Urinary bladder (tissue), 4 donors: Measurements from ENCODE around the gene BCAS3. TPM values are rescaled to one million over a fixed set of nuclear protein-coding genes. Genes with fewer than 3 reads are reported as not detected.
"Not testable (repeated sequence)": the region's sequence is repeated elsewhere in the genome, so short reads cannot be mapped to it uniquely, and the experiment has no call there.

Source experiments
- DNase-seq: peaks from one replicate; pipeline ENCODE4 v3.0.0-alpha.2; 2015; ENCODE audit errors: extremely low spot score
- H3K27ac ChIP-seq: one replicate; pipeline ENCODE4 v1.5.1; 2013; ENCODE audit warnings: low read depth, mild to moderate bottlenecking, moderate library complexity
- H3K36me3 ChIP-seq: one replicate; pipeline ENCODE4 v1.6.1; 2013; ENCODE audit warnings: mild to moderate bottlenecking, moderate library complexity; ENCODE audit not compliant: insufficient read depth
- H3K4me1 ChIP-seq: one replicate; pipeline ENCODE4 v1.6.1; 2013; ENCODE audit warnings: mild to moderate bottlenecking, moderate library complexity; ENCODE audit not compliant: insufficient read depth
- H3K4me3 ChIP-seq: one replicate; pipeline ENCODE4 v1.5.1; 2013; ENCODE audit warnings: low read depth, low read length
- WGBS: extraction: QIAGEN DNeasy Blood & Tissue Kit; methylation state at CpG from one replicate; pipeline ENCODE4 v1.1.7; 2013; 5-methylcytosine and 5-hydroxymethylcytosine counted together
- polyA plus RNA-seq: library from polyadenylated mRNA; stranded (reverse); fragments of 200-250 nt; gene quantifications from one replicate; pipeline ENCODE4 v1.2.3, GENCODE V29; 2013
- small RNA-seq: library from RNA; depleted of rRNA; stranded (forward); fragments of <200 nt; gene quantifications from one replicate; pipeline ENCODE3, GENCODE V24; 2014
- total RNA-seq: library from RNA; depleted of rRNA; stranded (reverse); fragments of >200 nt; gene quantifications from one replicate; pipeline ENCODE4 v1.2.3, GENCODE V29; 2014
- donor health status: healthy with polysubstance abuse.
- donor health status: healthy.

The BCAS3 gene
- total and polyA plus RNA-seq, 2 donors: 17.6 to 72.4 TPM

DNA sequence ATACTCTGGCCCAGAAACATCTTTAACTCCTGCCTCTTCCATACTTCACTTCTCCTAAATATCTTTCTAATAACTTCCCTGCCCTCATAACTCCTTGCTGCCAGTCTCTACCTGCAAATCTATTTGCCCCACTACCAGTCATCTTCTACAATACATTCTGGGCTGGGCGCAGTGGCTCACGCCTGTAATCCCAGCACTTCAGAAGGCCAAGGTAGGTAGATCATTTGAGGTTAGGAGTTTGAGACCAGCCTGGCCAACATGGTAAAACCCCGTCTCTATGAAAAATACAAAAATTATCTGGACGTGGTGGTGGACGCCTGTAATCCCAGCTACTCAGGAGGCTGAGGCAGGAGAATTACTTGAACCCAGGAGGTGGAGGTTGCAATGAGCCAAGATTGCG is 763.9 kb downstream of the BCAS3 start:
- not testable (repeated sequence) for H3K36me3 ChIP-seq, H3K27ac ChIP-seq, H3K4me1 ChIP-seq, H3K4me3 ChIP-seq, DNase-seq
- WGBS: 96% methylated on average over 6 of the region's 6 CpGs

GRCh38 chr17:61442136-61442775 is 764.6 kb downstream of the BCAS3 start:
- 62% methylated on average over 4 of the region's 4 CpGs for WGBS
- no peak for DNase-seq
- Histone ChIP-seq H3K27ac (no peak overlapping the region), H3K36me3 (no peaks in the 10 kb centered on the region), H3K4me1 (no peaks in the 10 kb centered on the region), H3K4me3 (no peak overlapping the region)

Small RNAs within 50 kb of the gene (small RNA-seq; reads per million reads assigned to genes)
- gene RF00019 (not detected), gene RN7SL448P (not detected), gene RN7SL606P (not detected), gene RNU6-623P (not detected)

Other genes starting within 250 kb of the BCAS3 start
- 88.7 TPM for gene APPBP2, start 151.6 kb upstream of the BCAS3 start, total RNA-seq
- 17.1 TPM for gene APPBP2, start 151.6 kb upstream of the BCAS3 start, polyA plus RNA-seq
- gene PPM1D, start 77.7 kb upstream of the BCAS3 start, total RNA-seq: 17.0 TPM
- gene PPM1D, start 77.7 kb upstream of the BCAS3 start, polyA plus RNA-seq: 11.2 TPM